Stimulated activated CD4-positive, alpha-beta T cell treated with anti-CD3 and anti-CD28 coated beads, Interleukin-4, amount 100 ng/mL, for 48 hours (primary cell): Measurements from ENCODE around the gene MGRN1.

ENCODE experiments used
- DNase-seq, 2 donors: peaks; one replicate each; pipeline ENCODE4 v3.0.0-alpha.2; 2020; ENCODE audit warnings: low read depth in 2 of 2

The MGRN1 gene

DNA sequence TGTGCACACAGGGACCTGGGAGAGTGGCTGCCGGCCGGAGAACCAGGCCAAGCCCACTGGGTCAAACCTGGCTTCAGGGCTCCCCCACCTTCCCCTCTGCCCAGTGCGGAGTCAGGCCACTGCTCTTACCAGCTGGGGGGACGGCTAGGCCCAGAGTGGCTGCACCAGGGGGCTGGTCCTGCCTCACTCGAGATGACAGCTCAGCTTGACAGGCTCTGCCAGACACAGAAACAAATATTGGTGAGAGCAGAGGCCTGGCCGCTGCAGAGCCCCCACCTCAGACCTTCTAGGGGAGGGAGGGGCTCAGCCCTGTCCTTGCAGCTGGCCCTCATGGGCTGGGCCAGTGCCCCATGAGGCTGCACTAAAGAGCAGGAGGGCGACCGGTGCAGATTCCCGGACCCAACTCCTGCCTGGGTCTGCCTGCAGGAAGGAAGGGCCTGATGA is 73.2 kb downstream of the MGRN1 start:
- no peak for DNase-seq

DNA sequence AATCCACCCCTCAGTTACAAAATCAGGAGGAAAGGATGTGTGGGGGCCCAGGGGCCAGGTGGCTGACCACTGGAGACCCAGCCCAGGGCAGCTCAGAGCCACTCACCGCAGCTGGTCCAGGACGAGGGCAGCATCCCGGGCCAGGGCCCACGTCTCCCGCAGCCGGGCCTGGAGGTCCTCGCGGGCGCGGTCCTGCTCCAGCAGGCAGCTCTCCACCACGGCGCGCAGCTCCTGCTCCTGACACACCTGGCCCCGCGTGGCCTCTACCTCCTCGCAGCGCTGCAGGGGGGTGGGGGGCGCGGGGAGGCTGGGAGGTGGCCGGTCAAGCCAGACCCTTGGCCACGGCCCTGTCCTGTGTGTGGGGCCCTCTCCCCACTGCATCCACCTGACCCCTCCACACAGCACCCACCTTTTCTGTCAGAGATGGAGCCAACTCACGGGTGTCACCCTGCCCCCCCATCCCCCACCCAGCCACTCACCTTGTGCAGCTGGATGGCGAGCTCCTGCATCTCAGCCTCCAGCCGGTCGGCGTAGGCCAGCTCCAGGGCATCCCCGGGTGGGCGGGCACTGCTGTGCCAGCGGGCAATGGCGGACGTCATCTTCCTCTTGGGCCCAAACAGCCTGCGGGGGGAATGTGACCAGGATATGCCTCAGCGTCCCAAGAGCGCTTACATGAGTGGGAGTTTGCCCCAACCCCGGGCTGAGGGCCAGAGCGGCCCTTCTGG is 73.9 kb downstream of the MGRN1 start:
- no peak for DNase-seq

DNA sequence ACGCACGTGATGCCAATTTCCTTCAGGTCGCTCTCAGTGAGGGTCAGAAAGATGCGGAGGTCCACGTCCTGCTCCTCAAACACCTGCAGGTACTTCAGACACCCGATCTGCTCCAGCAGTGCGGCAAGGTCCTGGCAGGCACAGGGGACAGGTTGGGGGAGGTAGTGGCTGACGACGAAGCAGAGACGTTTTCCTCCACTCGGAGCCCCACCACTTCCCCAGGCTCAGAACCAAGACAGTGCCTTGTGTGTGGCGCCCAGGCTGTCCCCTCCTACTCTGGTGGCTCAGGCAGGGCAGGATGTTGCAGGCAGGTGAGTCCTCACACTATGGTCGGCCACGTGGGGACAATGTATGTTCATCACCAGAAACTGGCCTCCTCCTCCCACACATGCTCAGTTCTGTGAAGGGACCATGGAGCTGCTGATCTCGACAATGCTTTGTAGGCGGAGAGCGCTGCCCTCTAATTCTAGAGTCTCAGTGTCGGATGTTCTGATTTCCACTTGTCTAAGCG is 74.5 kb downstream of the MGRN1 start:
- no peak for DNase-seq

DNA sequence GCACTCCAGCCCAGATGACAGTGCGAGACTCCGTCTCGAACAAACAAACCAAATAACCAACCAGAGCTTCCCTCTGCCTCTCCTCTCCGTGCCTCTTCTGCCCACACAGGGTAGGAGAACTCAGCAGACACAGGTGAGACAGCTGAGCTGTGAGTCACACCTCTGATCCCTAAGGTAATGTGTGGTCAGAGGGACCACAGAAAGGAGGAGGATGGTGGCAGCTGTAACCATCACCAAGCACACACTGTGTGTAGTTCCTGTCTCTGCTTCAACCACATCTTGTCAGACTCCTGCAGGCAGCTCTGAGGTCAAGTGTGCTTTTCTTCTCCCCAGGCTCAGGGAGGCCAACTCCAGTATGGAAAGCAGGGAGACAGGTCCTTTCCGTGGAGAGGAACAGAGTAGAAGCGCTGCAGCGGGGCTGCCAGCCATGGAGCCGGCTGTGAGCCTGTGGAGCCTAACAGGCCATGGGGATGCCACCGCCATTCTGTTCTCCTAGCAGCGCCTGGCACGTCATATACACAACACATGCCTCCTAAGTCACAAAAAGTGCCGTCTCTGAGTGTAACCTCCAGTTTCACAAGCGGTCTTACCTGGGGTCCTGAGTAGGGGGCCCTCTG is 75.9 kb downstream of the MGRN1 start:
- DNase-seq, result no peak

DNA sequence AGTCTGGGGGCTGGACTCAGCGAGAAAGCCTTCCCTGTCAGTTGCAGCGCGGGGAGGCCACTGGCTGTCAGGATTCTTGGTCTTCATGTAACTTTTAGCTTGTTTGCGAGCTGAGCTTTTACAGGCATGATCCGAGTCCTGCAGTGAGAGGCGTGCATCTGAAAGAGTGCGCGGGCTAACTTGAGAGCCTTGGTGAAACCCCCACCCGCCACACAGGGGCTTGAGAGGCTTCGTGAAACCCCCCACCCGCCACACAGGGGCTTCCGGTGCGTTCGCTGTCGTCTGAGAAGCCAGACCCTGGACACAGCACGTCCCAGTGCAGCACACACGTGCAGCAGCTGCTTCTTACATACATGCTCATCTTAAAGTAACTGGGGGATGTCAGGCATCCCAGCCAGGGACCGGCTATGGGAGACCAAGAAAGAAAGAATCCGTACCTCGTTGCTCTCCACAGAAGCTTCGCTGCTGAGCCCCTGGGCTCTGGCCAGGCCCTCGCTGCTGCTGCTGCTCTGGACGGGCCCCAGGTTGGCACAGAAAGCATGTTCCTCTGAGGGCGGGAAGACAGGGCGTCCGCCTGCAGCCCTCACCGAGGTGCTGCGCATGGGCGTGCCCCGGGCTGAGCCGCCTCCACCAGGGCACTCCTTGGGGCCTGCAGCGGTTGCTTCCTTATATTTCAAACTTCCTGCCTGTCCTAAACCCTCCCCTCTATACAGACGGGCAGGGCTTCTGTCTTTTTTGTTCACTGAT is 76.5 kb downstream of the MGRN1 start:
- no peak for DNase-seq

DNA sequence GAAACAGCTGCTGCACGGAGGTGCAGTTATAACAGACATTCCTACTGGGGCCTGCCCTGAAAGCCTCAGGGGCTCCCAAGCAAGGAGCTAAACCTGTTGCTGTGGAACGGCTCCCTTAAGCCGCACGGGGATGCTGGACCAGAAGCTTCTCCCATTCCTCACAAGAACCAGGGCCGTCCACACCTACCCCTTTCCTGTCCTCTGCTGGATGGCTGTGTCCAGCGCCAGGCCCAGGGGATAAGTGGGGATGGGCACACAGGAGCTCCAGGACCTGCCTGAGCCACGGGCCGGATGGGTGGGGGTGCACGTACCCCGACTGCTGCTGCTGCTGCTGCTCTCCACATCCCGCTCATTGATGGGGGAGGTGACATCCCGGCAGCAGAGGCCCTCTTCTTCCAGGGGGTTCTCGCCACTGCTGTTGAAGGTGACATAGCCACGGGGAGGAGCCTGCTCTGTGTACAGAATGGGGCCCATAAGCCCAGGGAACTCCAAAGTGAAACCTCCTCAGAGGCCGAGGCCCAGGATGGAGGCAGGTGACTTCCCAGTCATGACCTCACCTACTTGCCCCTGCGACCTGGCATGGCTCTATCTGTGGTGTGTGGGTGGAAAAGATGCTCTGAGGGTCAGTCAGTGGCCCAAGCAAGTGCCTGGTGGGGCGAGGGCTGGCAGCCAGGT is 77.3 kb downstream of the MGRN1 start:
- no peak for DNase-seq

DNA sequence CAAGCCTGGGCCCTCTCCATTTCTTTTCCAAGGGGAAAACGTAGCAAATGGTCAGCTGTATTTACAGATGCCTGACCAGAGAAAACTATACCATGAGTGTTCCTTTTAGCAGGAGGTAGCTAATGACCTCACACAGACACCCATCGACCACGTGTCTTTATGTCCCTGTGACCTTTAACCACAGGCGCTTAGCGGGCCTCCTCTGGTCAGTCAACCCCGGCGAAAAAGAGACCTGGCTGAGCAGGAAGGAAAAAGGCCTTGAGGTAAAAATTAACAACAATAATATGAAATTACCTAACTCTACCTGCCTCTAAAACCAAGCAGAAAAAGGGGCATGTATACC is 77.8 kb downstream of the MGRN1 start:
- DNase-seq, result no peak

DNA sequence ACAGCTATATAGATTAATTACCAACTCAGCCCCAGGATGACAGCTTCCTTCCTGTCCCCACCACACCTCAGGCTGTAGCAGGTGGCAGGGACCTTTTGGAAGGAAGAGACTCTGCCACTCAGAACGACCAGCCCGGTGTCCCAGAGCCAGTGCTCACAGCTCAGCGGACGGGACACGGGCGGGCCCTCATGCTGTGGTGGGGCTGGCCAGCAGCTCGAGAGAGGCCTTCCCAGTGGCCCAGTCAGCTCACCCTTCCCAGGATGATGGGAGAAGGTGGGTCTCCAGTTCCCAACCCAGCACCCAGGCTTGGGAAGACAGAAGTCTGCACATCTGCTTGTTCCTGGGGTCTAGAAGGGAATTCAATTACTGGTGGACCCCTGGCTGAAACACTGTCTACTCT is 79.3 kb downstream of the MGRN1 start:
- no peak for DNase-seq

DNA sequence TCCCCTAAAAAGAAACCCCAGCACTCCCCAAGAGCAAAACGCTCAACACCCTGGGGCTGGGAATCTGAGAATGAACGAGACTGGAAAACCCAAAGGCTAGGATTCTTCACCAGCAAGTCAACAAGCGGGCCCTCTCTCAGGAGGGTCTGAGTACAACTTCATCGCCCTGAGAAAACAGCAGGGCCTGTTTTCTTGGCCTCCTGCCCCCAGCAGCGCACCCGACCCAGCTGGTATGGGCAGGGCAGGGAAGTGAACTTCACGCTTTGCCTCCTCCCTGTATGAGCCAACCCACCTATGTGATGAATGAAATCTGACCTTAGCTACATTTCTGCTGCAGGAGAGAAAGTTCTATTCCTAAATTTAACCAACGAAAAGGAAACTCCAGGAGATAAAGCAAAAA is 79.9 kb downstream of the MGRN1 start:
- no peak for DNase-seq

DNA sequence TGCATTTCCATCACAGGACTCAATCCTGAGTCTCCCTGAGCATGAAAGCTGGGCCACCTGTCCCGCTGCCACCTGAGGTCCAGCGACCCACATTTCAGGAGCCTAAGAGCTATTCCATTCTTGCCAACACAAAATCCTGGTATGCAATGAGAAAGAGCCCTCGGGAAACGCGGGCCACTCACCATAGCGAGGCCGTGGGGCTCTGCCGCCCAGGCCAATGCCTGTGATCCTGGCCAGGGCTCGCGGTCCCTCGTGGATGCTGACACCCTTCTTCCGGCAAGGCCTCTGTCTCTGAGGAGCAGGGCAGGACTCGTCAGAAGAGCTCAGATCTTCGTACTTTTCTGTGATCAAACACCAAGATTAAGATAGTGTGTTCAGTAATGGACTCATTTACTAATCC is 80.3 kb downstream of the MGRN1 start:
- no peak for DNase-seq

DNA sequence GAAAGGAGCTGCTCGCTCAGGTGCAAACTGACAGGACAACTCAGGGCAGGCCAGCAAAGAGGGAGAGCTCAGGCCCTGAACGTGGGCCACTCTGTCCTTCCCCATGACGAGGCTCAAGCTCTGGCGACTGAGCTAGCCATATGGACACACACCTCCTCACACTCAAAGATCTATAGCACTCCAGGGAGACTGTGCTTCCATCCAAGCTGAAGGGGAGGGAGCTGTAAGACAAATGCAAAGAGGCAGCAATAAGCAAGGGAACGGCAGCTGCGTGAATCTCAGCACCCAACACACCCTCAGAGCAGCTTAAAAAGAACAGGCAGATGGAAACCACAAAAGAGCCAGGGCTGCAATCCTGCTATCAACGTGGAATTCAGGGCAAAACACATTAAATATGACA is 82.2 kb downstream of the MGRN1 start:
- DNase-seq, result no peak

DNA sequence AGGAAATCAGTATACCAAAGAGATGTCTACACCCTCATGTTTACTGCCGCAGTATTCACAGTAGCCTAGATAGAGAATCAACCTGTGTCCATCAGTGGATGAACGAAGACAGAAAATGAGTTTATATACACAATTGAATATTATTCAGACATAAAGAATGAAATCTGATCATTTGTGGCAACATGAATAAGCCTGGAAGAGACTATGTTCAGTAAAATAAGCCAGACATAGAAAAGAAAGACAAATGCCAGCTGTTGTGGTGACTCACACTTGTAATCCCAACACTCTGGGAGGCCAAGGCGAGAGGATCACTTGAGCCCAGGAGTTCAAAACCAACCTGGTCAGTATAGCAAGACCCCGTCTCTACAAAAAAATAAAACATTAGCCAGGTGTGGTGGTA is 84.9 kb downstream of the MGRN1 start:
- DNase-seq, result no peak

DNA sequence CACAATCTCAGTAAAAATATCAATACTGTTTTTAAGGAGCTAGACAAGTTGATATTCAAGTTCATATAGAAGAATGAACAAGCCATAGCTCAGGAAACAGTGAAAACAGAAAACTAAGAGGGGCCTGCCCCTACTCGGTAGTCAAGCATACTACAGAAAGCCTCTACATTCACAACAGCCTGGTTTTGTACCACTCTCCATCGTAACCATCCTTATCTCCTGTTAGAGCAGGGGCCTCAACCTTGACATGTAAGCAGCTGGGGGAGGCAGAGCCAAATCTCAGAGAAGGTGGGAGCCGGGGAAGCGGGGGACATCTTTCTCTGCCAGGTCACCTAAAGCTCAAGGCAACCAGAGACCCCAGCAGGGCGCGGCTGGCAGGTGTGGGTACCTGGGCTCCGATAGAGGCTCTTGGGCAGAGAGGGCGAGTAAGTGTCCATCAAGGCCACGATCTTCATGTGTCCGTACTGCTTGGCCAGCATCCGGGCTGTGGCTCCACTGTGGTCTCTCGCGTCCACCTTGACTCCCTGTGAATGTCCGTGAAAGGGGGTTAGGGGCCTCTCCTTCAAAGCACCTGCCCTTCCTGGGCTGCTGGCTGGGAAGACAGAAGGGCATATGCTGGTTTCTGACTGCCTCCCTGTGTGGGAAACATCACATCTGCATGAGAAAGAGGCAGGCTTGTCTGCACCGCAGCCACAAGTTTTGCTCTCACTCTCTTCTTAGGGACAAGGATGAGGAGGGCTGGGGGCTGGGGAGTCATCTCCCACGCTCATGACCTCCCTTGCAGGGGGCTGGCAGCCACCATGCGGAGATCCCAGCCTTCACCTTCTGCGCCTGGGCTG is 89.3 kb downstream of the MGRN1 start:
- DNase-seq, result no peak

DNA sequence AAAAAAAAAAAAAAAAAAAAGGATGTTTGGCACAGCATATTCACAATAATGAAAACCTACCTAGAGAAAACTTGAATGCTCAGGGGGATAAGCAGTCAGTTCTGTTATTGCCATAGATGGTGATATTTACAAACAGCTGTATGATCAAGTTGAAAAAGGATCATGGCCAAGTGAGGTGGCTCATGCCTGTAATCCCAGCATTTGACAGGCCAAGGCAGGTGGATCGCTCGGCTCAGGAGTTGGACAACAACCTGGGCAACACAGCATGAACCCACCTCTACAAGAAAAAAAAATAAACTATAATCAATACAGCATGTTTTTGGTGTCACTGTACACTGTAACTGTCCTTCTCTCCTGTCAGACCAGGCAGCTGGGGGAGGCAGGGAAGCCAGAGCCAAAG is 90.4 kb downstream of the MGRN1 start:
- no peak for DNase-seq

DNA sequence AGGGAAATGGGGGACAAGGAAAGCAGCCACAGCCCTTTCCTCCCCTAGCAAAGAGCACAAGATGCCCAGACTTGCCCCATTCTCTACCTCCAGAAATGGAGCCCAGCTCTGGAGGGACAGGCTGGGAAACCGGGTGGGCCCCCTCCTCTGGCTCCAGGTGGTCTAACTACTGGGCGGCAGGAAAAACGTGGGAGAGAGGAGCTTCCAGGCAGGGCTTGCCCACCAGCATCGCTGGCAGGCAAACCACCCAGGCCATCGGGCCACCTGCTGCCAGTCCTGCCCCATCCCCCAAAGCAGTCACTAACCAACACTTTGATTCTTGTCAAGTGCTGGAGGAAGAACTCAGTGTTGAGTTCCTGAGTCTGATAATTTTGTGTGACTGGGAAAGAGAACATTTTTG is 93.8 kb downstream of the MGRN1 start:
- no peak for DNase-seq

DNA sequence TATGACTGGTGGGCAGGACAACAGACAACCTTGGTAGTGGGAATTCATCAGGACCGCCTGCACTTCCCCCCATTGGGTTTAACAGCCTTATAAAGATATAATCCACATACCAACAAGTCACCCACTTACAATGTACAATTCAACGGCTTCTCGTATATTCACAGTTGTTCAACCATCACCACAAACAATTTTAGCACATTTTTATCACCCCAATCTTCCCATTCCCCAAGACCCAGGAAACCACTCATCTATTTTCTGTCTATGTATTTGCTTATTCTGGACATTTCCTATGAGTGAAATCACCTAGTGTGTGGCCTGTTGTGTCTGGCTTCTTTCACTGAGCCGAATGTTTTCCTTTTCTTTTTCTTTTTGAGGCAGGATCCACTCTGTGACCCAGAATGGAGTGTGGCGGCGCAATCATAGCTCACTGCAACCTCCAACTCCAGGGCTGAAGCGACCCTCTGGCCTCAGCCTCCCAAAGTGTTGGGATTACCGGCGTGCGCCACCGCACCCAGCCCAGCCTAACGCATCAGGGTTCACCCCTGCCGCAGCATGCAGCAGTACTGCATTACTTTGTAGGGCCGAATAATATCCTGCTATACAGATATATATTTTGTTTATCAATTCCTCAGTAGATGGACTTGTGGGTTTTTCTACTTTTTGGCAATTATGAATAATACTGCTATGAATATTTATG is 98.6 kb downstream of the MGRN1 start:
- no peak for DNase-seq

DNA sequence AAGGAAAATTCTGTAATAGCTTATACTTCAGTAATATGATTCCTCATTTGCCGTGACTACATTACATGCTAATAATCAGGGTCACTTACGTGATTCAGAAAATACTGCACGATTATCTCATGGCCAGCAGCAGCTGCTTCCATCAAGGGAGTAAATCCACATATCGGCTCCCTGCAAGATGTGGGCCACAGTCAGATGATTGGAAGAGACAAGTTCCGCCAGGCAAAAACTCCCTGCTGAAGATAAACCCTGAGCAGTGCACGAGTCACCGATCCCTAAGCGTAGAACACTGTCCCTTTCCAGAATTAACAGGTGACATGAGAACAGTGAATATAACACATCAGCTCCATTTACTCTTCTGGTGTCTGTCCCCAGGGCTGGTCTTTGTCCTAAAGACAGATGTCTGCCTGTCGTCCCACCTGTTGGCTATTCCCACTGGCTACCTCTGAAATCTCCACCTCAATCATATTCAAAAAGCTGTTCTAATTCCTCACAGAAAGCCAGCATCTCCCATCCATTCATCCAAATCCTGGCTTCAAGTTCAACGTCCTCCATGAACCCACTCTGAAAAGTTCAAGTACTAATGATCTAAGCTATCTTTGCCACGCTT is 100.1 kb downstream of the MGRN1 start:
- no peak for DNase-seq

DNA sequence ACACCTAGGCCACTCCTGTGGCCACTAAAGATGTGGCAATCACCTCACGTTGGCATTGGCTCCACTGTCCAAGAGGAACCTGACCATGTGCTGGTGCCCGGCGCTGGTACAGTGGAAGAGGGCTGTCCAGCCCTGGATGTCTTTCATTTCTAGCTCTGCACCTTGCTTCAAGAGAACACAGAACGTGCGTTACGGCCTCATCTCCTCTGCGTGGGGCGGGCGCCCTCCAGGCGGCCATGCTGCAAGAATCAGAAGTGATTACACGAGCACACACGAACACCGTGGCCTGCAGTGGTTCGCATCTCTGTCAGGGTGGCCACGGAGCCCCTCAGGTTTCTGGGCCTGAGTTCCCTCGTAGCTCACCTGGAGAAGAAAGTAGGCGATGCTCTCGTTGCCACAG is 102.0 kb downstream of the MGRN1 start:
- no peak for DNase-seq

DNA sequence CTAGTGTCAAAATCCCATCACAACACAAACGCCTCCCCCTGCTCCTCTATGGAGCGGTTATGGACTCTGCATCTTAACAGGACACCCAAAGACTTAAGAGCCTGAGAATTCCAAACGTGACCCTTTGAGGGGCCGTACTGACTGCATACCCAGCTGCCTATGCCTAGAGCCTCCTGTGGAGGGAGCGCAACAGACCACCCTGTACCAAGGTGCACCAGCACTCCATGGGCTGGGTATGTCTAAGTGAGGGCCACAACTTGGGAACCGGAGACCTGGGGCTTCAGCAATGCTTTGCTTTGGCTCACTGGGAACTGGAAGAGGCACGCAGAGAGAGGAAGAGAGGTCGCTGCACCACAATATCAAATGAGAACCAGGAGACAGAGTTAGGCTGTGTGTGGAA is 104.0 kb downstream of the MGRN1 start:
- DNase-seq, result no peak

DNA sequence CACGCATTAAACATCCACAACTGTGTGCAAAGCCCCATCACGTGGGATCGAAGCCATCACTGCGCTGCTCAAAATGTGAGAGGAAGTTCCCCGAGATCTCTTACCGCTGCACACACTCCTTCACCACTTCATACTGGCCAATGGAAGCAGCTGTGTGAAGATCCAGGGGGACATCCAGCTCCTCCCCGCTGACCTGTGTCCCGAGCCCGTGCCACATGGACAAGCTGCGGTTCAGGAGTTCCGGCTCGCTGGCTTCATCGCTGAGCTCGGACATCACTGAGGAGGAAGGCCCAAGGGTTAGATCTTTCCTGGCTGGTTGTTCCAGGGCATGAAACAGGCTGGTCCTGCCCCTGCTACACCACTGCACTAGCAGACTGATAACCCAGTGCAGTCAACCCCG is 105.2 kb downstream of the MGRN1 start:
- no peak for DNase-seq
